Psoas muscle (tissue), 8 donors: ENCODE measurements around the gene FOXP4. TPM values are rescaled to one million over a fixed set of nuclear protein-coding genes. Genes with fewer than 3 reads are reported as not detected.

Experiments used
- ATAC-seq, 4 donors: fragments of 200-7000 bp; cut with Tn5 transposase; one replicate each; pipeline ENCODE4 v1.9.1; 2020; ENCODE audit warnings: moderate library complexity in 3 of 4, mild to moderate bottlenecking in 2 of 4
- DNase-seq, 2 donors: peaks; one replicate each; pipeline ENCODE4 v3.0.0-alpha.2; 2020
- H3K27ac ChIP-seq: fragments of 200-600 bp; one replicate; pipeline ENCODE4 v1.8.0; 2022
- H3K27me3 ChIP-seq, 3 donors: fragments of 200-600 bp in 1 of 3; one replicate each; pipeline versions ENCODE4 v1.6.1 to v1.8.0; 2013 to 2022; ENCODE audit warnings: low read length in 2 of 3, mild to moderate bottlenecking in 2 of 3, moderate library complexity in 1 of 3; ENCODE audit not compliant: insufficient read depth in 3 of 3
- H3K36me3 ChIP-seq, 2 donors: fragments of 200-600 bp in 1 of 2; one replicate each; pipeline versions ENCODE4 v1.6.1 to v1.8.0; 2013 to 2022; ENCODE audit warnings: low read depth in 1 of 2, mild to moderate bottlenecking in 1 of 2, moderate library complexity in 1 of 2; ENCODE audit not compliant: insufficient read depth in 1 of 2
- H3K4me1 ChIP-seq: fragments of 200-600 bp; one replicate; pipeline ENCODE4 v1.8.0; 2022
- H3K4me3 ChIP-seq: fragments of 200-600 bp; one replicate; pipeline ENCODE4 v1.8.0; 2022; ENCODE audit warnings: mild to moderate bottlenecking
- H3K9me3 ChIP-seq: fragments of 200-600 bp; one replicate; pipeline ENCODE4 v1.8.0; 2022
- CTCF ChIP-seq: fragments of 200-600 bp; IDR thresholded peaks from one replicate; pipeline ENCODE4 v1.8.0; 2022; ENCODE audit warnings: antibody characterized with exemption
- WGBS, 3 donors: extraction: QIAGEN DNeasy Blood & Tissue Kit; methylation state at CpG; one replicate each; pipeline versions ENCODE4 v1.1.6 to v1.1.7; 2013; 5-methylcytosine and 5-hydroxymethylcytosine counted together
- intact Hi-C, 2 donors: fragments of 100-400 bp; cut with DNase I; formaldehyde crosslinking; loops; one replicate each; pipeline versions ENCODE4 v1.11.0 to v1.14.2; 2022
- polyA plus RNA-seq, 3 donors: library from polyadenylated mRNA; stranded (reverse); fragments of 200-250 nt; gene quantifications; one replicate each; pipeline ENCODE4 v1.2.3, GENCODE V29; 2013
- total RNA-seq, 4 donors: library from RNA; stranded (reverse); fragmentation: NEBNext Ultra II Directional in 2 of 4; extraction: Animal tissue kit (Norgen Biotek cat#: 25700) in 2 of 4; gene quantifications; one replicate each; pipeline versions ENCODE4 v1.2.1 to v1.2.4, GENCODE V29; 2021 to 2023
- donor health status: healthy with polysubstance abuse.
- donor health status: DM: no; HTN: no; CAD: no; lungs with moderate emphysema.
- donor health status: Bipolar disorder and iron deficiency.
- donor health status: healthy.
- donor health status: DM: yes; HTN: yes; CAD: no.
- donor health status: DM: no; HTN: no; CAD: no.
- donor health status: DM: no; HTN: no; CAD: no.
- donor health status: DM: yes; HTN: yes; CAD: no.

Gene FOXP4
- total and polyA plus RNA-seq, 7 donors, result 4.6 to 12.2 (median 7.5) TPM

GRCh38 chr6:41588111-41588510, 41.9 kb downstream of the FOXP4 start:
- WGBS, 3 donors, result 80 to 86% (median 82%) methylated on average over 15 of the region's 15 CpGs
- no peak for TF ChIP-seq CTCF

GRCh38 chr6:41589223-41589622, 43.0 kb downstream of the FOXP4 start:
- 90 to 94% (median 91%) methylated on average over 4 of the region's 4 CpGs for WGBS, 3 donors
- H3K36me3 ChIP-seq, result peaks cover 0 to 59% of the 10 kb centered on the region in 2 donors
- intact Hi-C loops, result no loop called here
- no peak for TF ChIP-seq CTCF
- H3K27ac ChIP-seq, result no peak overlapping the region
- H3K9me3 ChIP-seq, result no peaks in the 10 kb centered on the region
- ATAC-seq, result no peak
- no peak for DNase-seq
- H3K4me1 ChIP-seq, result no peaks in the 10 kb centered on the region
- H3K27me3 ChIP-seq, result no peaks in the 10 kb centered on the region
- H3K4me3 ChIP-seq, result no peak overlapping the region

More at GRCh38 chr6:41588111-41588510, 41.9 kb downstream of the FOXP4 start:
- Histone ChIP-seq H3K27ac (no peak overlapping the region), H3K4me3 (no peak overlapping the region), H3K4me1 (no peaks in the 10 kb centered on the region), H3K36me3 (peaks cover 0 to 61% of the 10 kb centered on the region in 2 donors), H3K9me3 (no peaks in the 10 kb centered on the region), H3K27me3 (no peaks in the 10 kb centered on the region)
- intact Hi-C loops, result no loop called here
- DNase-seq (no peak), ATAC-seq (no peak)

DNA sequence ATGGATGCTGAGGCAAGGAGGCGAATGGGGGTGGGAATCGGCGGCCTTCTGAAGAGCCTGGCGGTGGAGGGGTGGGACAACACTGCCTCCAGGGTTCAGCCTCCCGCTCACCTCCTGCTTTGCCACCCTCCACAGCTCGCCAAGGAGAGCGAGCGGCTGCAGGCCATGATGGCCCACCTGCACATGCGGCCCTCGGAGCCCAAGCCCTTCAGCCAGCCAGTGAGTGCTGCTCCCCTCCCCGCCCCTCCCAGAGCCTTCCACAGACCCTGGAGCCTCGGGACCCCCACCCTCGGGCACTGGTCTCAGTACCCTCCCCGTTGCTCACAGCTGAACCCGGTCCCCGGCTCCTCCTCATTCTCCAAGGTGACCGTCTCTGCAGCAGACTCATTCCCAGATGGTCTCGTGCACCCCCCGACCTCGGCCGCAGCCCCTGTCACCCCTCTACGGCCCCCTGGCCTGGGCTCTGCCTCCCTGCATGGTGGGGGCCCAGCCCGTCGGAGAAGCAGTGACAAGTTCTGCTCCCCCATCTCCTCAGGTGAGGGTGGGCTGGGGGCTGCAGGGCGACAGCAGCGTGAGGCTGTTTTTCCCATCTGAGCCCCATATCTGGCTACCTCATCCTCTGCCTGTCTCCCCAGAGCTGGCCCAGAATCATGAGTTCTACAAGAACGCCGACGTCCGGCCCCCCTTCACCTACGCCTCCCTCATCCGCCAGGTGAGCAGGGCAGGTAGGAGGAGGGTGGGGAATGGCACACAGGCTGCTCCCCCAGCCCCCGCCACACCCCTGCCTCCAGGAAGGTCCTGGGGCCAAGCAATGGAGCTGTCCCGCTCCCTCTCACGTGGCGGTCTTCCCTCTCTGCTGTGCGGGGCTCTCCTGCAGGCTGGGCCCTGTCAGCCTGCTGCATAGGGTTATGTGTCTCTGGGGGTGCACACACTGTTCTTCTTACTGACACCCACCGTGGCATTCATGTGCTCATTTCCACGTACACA, 43.7 kb downstream of the FOXP4 start:
- peaks cover 0 to 54% of the 10 kb centered on the region in 2 donors for H3K36me3 ChIP-seq
- TF ChIP-seq CTCF, result no peak
- DNase-seq (no peak), ATAC-seq (no peak)
- H3K4me3 ChIP-seq, result no peak overlapping the region
- H3K27me3 ChIP-seq, result no peaks in the 10 kb centered on the region
- H3K4me1 ChIP-seq, result no peaks in the 10 kb centered on the region
- no peak overlapping the region for H3K27ac ChIP-seq
- intact Hi-C loops, result loop anchor here in 1 of 2 donors (2.0 to 5.0 kb wide), 2 partner anchors 127 to 223 kb away; no protein-coding TSS in a partner anchor
- no peaks in the 10 kb centered on the region for H3K9me3 ChIP-seq
- 90 to 93% (median 91%) methylated on average over 31 to 39 of the region's 39 CpGs for WGBS, 3 donors

GRCh38 chr6:41591122-41591521, 44.9 kb downstream of the FOXP4 start:
- Histone ChIP-seq H3K36me3 (peaks cover 0 to 59% of the 10 kb centered on the region in 2 donors), H3K27ac (no peak overlapping the region), H3K4me3 (no peak overlapping the region), H3K4me1 (no peaks in the 10 kb centered on the region), H3K27me3 (no peaks in the 10 kb centered on the region), H3K9me3 (no peaks in the 10 kb centered on the region)
- intact Hi-C loops, result loop anchor here (1.0 to 5.0 kb wide), 3 partner anchors 128 to 224 kb away; no protein-coding TSS in a partner anchor
- WGBS, 3 donors, result 90 to 95% (median 94%) methylated on average over 6 of the region's 6 CpGs
- TF ChIP-seq CTCF, result no peak
- DNase-seq (no peak), ATAC-seq (no peak)
